Spleen (tissue), 7 donors: ENCODE results near the gene TEX26.

Experiments
- CTCF ChIP-seq, 11 experiments: fragments of 200-600 bp in 7 of 11; fragments of 450-650 bp in 4 of 11; sonication (generic) in 4 of 11; IDR thresholded peaks in 8 of 11; conservative IDR thresholded peaks in 3 of 11; 1 replicate in 7 of 11; 2 replicates in 4 of 11; pipeline versions ENCODE4 v1.4.0 to v1.8.0; 2016 to 2021; ENCODE audit warnings: antibody characterized with exemption in 11 of 11, inconsistent platforms in 4 of 11, mild to moderate bottlenecking in 1 of 11
- POLR2A ChIP-seq, 3 donors: fragments of 450-650 bp; IDR thresholded peaks; one replicate each; pipeline ENCODE4 v1.5.1; 2017; ENCODE audit warnings: antibody characterized with exemption in 3 of 3, mild to moderate bottlenecking in 1 of 3
- POLR2AphosphoS5 ChIP-seq, 3 donors: sonication (generic); formaldehyde crosslinking; IDR thresholded peaks; one replicate each; pipeline ENCODE4 v1.5.1; 2017; ENCODE audit warnings: antibody characterized with exemption in 3 of 3
- donor health status: DM: no; HTN: no; CAD: no; lungs with moderate emphysema.
- donor health status: DM: no; HTN: no; CAD: no.
- donor health status: DM: no; HTN: no; CAD: no.

GRCh38 chr13:30983431-30983830 is 51.0 kb downstream of the TEX26 start:
- TF ChIP-seq CTCF (IDR thresholded peaks at IDR 0.05 in 8 of 11, conservative IDR thresholded peaks at IDR 0.05 in 3 of 11) (no peak), POLR2AphosphoS5 (IDR thresholded peaks at IDR 0.05) (no peak), POLR2A (IDR thresholded peaks at IDR 0.05) (no peak)
